GM23338 (cell line): ENCODE data around the gene KRTAP4-16.

Experiments used
- ETS1 ChIP-seq: IDR thresholded peaks from 2 replicates; pipeline ENCODE4 v1.6.1; 2016; ENCODE audit warnings: antibody characterized with exemption
- EZH2phosphoT487 ChIP-seq: fragments of 200-600 bp; sonication (generic); IDR thresholded peaks from one replicate; pipeline ENCODE4 v1.8.1; 2018; ENCODE audit warnings: antibody characterized with exemption; ENCODE audit not compliant: unreplicated experiment
- POLR2AphosphoS5 ChIP-seq: IDR thresholded peaks from 2 replicates; pipeline ENCODE4 v1.6.1; 2016; ENCODE audit warnings: antibody characterized with exemption, low read depth
- TF ChIP-seq, protein P1 (sequence below), 2 experiments: fragments of 200-600 bp in 1 of 2; sonication (generic) in 1 of 2; conservative IDR thresholded peaks; 2 replicates each; pipeline versions ENCODE4 v1.5.1 to v1.6.1; 2016 to 2017; ENCODE audit warnings: antibody characterized with exemption in 2 of 2, low read depth in 2 of 2, mild to moderate bottlenecking in 2 of 2, moderate library complexity in 1 of 2

GRCh38 chr17:41073676-41074075 lies 28.3 kb downstream of the KRTAP4-16 start:
- TF ChIP-seq EZH2phosphoT487 (no peak), POLR2AphosphoS5 (no peak), ETS1 (no peak)
- TF ChIP-seq, protein P1, sequence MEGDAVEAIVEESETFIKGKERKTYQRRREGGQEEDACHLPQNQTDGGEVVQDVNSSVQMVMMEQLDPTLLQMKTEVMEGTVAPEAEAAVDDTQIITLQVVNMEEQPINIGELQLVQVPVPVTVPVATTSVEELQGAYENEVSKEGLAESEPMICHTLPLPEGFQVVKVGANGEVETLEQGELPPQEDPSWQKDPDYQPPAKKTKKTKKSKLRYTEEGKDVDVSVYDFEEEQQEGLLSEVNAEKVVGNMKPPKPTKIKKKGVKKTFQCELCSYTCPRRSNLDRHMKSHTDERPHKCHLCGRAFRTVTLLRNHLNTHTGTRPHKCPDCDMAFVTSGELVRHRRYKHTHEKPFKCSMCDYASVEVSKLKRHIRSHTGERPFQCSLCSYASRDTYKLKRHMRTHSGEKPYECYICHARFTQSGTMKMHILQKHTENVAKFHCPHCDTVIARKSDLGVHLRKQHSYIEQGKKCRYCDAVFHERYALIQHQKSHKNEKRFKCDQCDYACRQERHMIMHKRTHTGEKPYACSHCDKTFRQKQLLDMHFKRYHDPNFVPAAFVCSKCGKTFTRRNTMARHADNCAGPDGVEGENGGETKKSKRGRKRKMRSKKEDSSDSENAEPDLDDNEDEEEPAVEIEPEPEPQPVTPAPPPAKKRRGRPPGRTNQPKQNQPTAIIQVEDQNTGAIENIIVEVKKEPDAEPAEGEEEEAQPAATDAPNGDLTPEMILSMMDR (conservative IDR thresholded peaks at IDR 0.05; ENCODE audit: low read depth in 2 of 2), result no peak
